Glomerular endothelial cell (primary cell): ENCODE data around the gene INTS3. TPM values are rescaled to one million over a fixed set of nuclear protein-coding genes. Genes with fewer than 3 reads are reported as not detected.

ENCODE experiments used
- total RNA-seq: library from RNA; depleted of rRNA; stranded (reverse); fragments of >200 nt; gene quantifications from 2 replicates; pipeline ENCODE4 v1.2.3, GENCODE V29; 2015

INTS3 gene
- total RNA-seq, 1 donor from 2014 or later, result 48.9 TPM

Other genes starting within 250 kb of the INTS3 start
- 581 and 1,075 TPM in 2 replicates for gene S100A6, start 192.1 kb upstream of the INTS3 start, total RNA-seq
- gene S100A5, start 187.1 kb upstream of the INTS3 start, total RNA-seq, result not detected in 2 replicates
- 7.1 and 17.2 TPM in 2 replicates for gene S100A4, start 182.2 kb upstream of the INTS3 start, total RNA-seq
- gene S100A3, start 178.8 kb upstream of the INTS3 start, total RNA-seq, result 6.8 and 6.9 TPM in 2 replicates
- 3.9 and 9.4 TPM in 2 replicates for gene S100A2, start 162.2 kb upstream of the INTS3 start, total RNA-seq
- 582 and 906 TPM in 2 replicates for gene S100A16, start 114.9 kb upstream of the INTS3 start, total RNA-seq
- not detected in 2 replicates for gene S100A14, start 111.7 kb upstream of the INTS3 start, total RNA-seq
- 104 and 206 TPM in 2 replicates for gene S100A13, start 100.5 kb upstream of the INTS3 start, total RNA-seq
- gene S100A1, start 99.6 kb upstream of the INTS3 start, total RNA-seq, result not detected in 2 replicates
- gene CHTOP, start 94.0 kb upstream of the INTS3 start, total RNA-seq, result 28.3 and 43.9 TPM in 2 replicates
- 41.4 and 56.2 TPM in 2 replicates for gene SNAPIN, start 69.3 kb upstream of the INTS3 start, total RNA-seq
- 179 and 241 TPM in 2 replicates for gene ILF2, start 57.1 kb upstream of the INTS3 start, total RNA-seq
- 4.2 and 13.0 TPM in 2 replicates for gene NPR1, start 49.4 kb upstream of the INTS3 start, total RNA-seq
- 13.4 and 15.7 TPM in 2 replicates for gene SLC27A3, start 47.4 kb downstream of the INTS3 start, total RNA-seq
- gene GATAD2B, start 194.9 kb downstream of the INTS3 start, total RNA-seq, result 14.7 and 23.9 TPM in 2 replicates
- gene DENND4B, start 218.7 kb downstream of the INTS3 start, total RNA-seq, result 32.7 and 43.7 TPM in 2 replicates
- gene CRTC2, start 230.6 kb downstream of the INTS3 start, total RNA-seq, result 12.4 and 15.3 TPM in 2 replicates
- gene SLC39A1, start 235.5 kb downstream of the INTS3 start, total RNA-seq, result 84.0 and 109 TPM in 2 replicates
- 5.4 and 10.5 TPM in 2 replicates for gene CREB3L4, start 239.9 kb downstream of the INTS3 start, total RNA-seq
- gene JTB, start 249.6 kb downstream of the INTS3 start, total RNA-seq, result 156 and 177 TPM in 2 replicates